Measurements from ENCODE around the gene NRG3.

DNA sequence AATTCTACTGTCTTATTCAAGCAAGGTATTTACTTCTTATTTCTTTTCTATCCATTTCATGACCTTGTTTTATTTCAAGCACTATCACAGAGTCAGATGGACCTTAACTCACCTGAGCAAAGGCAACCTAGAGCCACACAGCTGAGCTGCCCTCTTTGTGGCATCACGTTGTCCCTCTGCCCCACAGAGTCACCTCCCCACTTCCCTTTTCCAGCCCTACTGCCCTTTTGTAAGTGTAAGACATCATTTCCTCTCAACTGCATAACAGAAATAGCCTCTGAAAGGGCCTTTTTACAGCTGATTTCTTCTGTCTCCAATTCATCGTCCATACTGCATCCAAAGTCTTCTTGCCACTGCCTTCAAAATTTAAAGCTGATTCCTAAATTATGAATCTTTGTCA is 946.0 kb downstream of the NRG3 start:
- TF ChIP-seq, protein P1, sequence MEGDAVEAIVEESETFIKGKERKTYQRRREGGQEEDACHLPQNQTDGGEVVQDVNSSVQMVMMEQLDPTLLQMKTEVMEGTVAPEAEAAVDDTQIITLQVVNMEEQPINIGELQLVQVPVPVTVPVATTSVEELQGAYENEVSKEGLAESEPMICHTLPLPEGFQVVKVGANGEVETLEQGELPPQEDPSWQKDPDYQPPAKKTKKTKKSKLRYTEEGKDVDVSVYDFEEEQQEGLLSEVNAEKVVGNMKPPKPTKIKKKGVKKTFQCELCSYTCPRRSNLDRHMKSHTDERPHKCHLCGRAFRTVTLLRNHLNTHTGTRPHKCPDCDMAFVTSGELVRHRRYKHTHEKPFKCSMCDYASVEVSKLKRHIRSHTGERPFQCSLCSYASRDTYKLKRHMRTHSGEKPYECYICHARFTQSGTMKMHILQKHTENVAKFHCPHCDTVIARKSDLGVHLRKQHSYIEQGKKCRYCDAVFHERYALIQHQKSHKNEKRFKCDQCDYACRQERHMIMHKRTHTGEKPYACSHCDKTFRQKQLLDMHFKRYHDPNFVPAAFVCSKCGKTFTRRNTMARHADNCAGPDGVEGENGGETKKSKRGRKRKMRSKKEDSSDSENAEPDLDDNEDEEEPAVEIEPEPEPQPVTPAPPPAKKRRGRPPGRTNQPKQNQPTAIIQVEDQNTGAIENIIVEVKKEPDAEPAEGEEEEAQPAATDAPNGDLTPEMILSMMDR (IDR thresholded peaks at IDR 0.05): no peak
- no peak for TF ChIP-seq EP300 (IDR thresholded peaks at IDR 0.05)

Measured in tibial nerve (tissue), 4 donors.